Measurements from ENCODE around the gene TUBGCP2. TPM values are rescaled to one million over a fixed set of nuclear protein-coding genes. Genes with fewer than 3 reads are reported as not detected.

Gene TUBGCP2
- total RNA-seq, 1 donor from 2014 or later = 35.2 TPM

- no peak for TF ChIP-seq CTCF (conservative IDR thresholded peaks at IDR 0.05; ENCODE audit: low read depth, low read length)
- no peak overlapping the region for H3K4me3 ChIP-seq (ENCODE audit: low read depth, low read length)
- no peak for DNase-seq (ENCODE audit: low read depth)
These were observed 26.9 kb downstream of the TUBGCP2 start for GRCh38 chr10:133281628-133282372.

- no peak for TF ChIP-seq CTCF (conservative IDR thresholded peaks at IDR 0.05; ENCODE audit: low read depth, low read length)
- H3K4me3 ChIP-seq (ENCODE audit: low read depth, low read length) = no peak overlapping the region
- no peak for DNase-seq (ENCODE audit: low read depth)
These were observed 27.6 kb downstream of the TUBGCP2 start for GRCh38 chr10:133281084-133281483.

- DNase-seq (ENCODE audit: low read depth) = no peak
- no peak overlapping the region for H3K4me3 ChIP-seq (ENCODE audit: low read depth, low read length)
- TF ChIP-seq CTCF (conservative IDR thresholded peaks at IDR 0.05; ENCODE audit: low read depth, low read length) = no peak
These were observed 28.1 kb downstream of the TUBGCP2 start for GRCh38 chr10:133280391-133281059.

GRCh38 chr10:133279326-133280226, 29.1 kb downstream of the TUBGCP2 start:
- no peak overlapping the region for H3K4me3 ChIP-seq (ENCODE audit: low read depth, low read length)
- no peak for DNase-seq (ENCODE audit: low read depth)
- no peak for TF ChIP-seq CTCF (conservative IDR thresholded peaks at IDR 0.05; ENCODE audit: low read depth, low read length)

- no peak for DNase-seq (ENCODE audit: low read depth)
- H3K4me3 ChIP-seq (ENCODE audit: low read depth, low read length) = no peak overlapping the region
These were observed 30.0 kb downstream of the TUBGCP2 start for GRCh38 chr10:133278577-133279265.

More at GRCh38 chr10:133278577-133279265, 30.0 kb downstream of the TUBGCP2 start:
- TF ChIP-seq CTCF (conservative IDR thresholded peaks at IDR 0.05; ENCODE audit: low read depth, low read length) = no peak

All from epithelial cell of proximal tubule (primary cell).